Esophagus squamous epithelium (tissue), 4 donors: Measurements from ENCODE around the gene NME2.

Source experiments
- CTCF ChIP-seq, 6 experiments: fragments of 450-650 bp in 4 of 6; fragments of 200-600 bp in 2 of 6; sonication (generic) in 2 of 6; IDR thresholded peaks; one replicate each; pipeline ENCODE4 v1.5.1; 2016 to 2019; ENCODE audit warnings: antibody characterized with exemption in 6 of 6, mild to moderate bottlenecking in 4 of 6, moderate library complexity in 4 of 6
- POLR2A ChIP-seq, 4 donors: fragments of 450-650 bp; IDR thresholded peaks; one replicate each; pipeline ENCODE4 v1.6.1; 2017; ENCODE audit warnings: antibody characterized with exemption in 4 of 4, mild to moderate bottlenecking in 4 of 4, moderate library complexity in 3 of 4

DNA sequence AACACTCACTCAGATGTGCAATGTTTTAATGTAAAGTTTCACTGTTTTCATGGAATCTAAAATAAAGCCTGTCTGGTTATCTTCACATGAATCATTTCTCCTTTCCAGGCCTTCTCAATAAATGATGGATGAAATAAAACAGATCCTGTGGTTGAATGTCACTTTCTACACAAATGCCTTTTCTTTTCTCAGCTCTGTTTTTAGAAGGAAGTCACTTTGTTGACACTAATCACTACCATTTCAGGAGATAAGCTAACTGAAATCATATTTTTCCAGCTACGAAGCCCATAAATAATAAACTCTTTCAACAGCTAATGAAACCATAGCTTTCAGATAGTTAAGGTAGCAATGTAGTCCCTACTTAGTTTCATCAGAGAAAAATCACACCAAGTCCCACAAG lies 17.9 kb downstream of the NME2 start:
- TF ChIP-seq CTCF (IDR thresholded peaks at IDR 0.05) (no peak), POLR2A (IDR thresholded peaks at IDR 0.05) (no peak)
